ENCODE data around the gene TRPC6.

TRPC6 gene

DNA sequence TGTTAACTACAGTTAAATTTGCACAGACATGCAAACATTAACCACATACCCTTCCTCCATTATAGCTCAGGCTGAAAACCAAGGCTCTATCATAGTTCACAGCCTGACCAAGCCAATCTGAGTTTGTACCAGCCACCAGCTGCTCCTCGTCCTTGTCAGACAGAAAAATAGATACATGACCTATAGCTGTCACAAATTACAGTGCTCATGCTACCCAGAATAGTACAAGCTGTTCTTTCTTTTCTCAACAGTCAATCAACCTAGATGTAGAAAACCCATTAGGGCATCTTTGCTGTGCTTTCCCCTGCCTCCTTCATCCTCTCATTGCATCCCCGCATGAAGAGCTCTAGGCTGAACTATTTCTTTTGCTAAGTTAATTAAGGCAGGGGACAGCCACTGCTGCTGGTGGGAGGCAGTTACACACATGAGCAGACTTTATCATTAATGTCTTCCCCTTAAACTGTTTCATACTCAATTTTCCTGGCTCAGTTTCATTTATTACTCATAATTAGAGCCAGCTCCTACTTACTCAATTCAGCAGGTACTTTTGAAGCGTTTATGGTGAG is 148.3 kb downstream of the TRPC6 start:
- Histone ChIP-seq H3K9ac (ENCODE audit: low read length) (no peak overlapping the region), H3K4me2 (ENCODE audit: low read length) (no peak overlapping the region), H3K4me3 (ENCODE audit: low read depth, low read length, poor library complexity, severe bottlenecking) (no peak overlapping the region), H3F3A (ENCODE audit: insufficient read depth, low read length) (no peaks in the 10 kb centered on the region), H3K27me3 (ENCODE audit: insufficient read depth, low read length) (no peaks in the 10 kb centered on the region), H3K9me2 (ENCODE audit: low read depth, low read length) (no peaks in the 10 kb centered on the region), H3K79me2 (ENCODE audit: insufficient read depth, low read length) (no peaks in the 10 kb centered on the region), H4K20me1 (ENCODE audit: insufficient read depth, low read length) (no peaks in the 10 kb centered on the region), H3K27ac (ENCODE audit: low read depth, low read length, poor library complexity, severe bottlenecking) (no peak overlapping the region), H3K9me3 (ENCODE audit: low read length) (no peaks in the 10 kb centered on the region), H2AFZ (ENCODE audit: low read length) (no peak overlapping the region), H3K4me1 (ENCODE audit: insufficient read depth, low read length, severe bottlenecking) (no peaks in the 10 kb centered on the region), H3K36me3 (ENCODE audit: insufficient read depth, low read length) (no peaks in the 10 kb centered on the region)
- TF ChIP-seq, protein P1, sequence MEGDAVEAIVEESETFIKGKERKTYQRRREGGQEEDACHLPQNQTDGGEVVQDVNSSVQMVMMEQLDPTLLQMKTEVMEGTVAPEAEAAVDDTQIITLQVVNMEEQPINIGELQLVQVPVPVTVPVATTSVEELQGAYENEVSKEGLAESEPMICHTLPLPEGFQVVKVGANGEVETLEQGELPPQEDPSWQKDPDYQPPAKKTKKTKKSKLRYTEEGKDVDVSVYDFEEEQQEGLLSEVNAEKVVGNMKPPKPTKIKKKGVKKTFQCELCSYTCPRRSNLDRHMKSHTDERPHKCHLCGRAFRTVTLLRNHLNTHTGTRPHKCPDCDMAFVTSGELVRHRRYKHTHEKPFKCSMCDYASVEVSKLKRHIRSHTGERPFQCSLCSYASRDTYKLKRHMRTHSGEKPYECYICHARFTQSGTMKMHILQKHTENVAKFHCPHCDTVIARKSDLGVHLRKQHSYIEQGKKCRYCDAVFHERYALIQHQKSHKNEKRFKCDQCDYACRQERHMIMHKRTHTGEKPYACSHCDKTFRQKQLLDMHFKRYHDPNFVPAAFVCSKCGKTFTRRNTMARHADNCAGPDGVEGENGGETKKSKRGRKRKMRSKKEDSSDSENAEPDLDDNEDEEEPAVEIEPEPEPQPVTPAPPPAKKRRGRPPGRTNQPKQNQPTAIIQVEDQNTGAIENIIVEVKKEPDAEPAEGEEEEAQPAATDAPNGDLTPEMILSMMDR (IDR thresholded peaks at IDR 0.05; ENCODE audit: low read length), result no peak
- TF ChIP-seq EZH2 (IDR thresholded peaks at IDR 0.05; ENCODE audit: borderline replicate concordance, low read length), result no peak

DNA sequence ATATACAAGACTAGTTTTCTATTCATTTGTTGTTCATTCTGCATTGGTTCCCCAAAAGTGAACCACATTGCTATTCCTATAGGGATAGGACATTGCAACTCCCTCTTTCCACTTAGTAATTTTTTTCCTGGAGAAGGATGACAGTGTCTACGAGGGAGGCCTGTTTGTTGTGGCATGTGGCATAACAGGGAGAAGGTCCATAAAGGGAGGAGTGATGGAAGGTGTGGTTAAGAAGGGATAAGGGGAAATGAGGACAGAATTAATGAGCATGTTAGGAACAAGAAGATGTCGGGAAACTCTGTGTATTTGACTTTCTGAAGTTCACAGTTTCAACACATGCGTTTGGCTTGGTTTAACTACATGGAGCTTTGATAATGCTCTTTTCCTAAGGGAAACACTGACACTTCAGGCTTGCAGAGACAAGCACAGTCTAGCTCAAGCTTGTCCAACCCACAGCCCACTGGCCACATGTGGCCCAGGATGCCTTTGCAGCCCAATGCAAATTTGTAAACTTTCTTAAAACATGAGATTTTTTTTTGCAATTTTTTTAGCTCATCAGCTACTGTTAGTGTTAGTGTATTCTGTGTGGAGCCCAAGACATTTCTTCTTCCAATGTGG is 149.7 kb downstream of the TRPC6 start:
- H3K9me2 ChIP-seq (ENCODE audit: low read depth, low read length), result no peaks in the 10 kb centered on the region
- H3K4me2 ChIP-seq (ENCODE audit: low read length), result no peak overlapping the region
- H4K20me1 ChIP-seq (ENCODE audit: insufficient read depth, low read length), result no peaks in the 10 kb centered on the region
- H3K79me2 ChIP-seq (ENCODE audit: insufficient read depth, low read length), result no peaks in the 10 kb centered on the region
- no peak overlapping the region for H3K4me3 ChIP-seq (ENCODE audit: low read depth, low read length, poor library complexity, severe bottlenecking)
- no peaks in the 10 kb centered on the region for H3K27me3 ChIP-seq (ENCODE audit: insufficient read depth, low read length)
- H3K4me1 ChIP-seq (ENCODE audit: insufficient read depth, low read length, severe bottlenecking), result no peaks in the 10 kb centered on the region
- H3F3A ChIP-seq (ENCODE audit: insufficient read depth, low read length), result no peaks in the 10 kb centered on the region
- H2AFZ ChIP-seq (ENCODE audit: low read length), result no peak overlapping the region
- H3K9me3 ChIP-seq (ENCODE audit: low read length), result no peaks in the 10 kb centered on the region
- no peaks in the 10 kb centered on the region for H3K36me3 ChIP-seq (ENCODE audit: insufficient read depth, low read length)
- H3K9ac ChIP-seq (ENCODE audit: low read length), result no peak overlapping the region
- no peak overlapping the region for H3K27ac ChIP-seq (ENCODE audit: low read depth, low read length, poor library complexity, severe bottlenecking)
- TF ChIP-seq, protein P1 (IDR thresholded peaks at IDR 0.05; ENCODE audit: low read length), result no peak
- no peak for TF ChIP-seq EZH2 (IDR thresholded peaks at IDR 0.05; ENCODE audit: borderline replicate concordance, low read length)

DNA sequence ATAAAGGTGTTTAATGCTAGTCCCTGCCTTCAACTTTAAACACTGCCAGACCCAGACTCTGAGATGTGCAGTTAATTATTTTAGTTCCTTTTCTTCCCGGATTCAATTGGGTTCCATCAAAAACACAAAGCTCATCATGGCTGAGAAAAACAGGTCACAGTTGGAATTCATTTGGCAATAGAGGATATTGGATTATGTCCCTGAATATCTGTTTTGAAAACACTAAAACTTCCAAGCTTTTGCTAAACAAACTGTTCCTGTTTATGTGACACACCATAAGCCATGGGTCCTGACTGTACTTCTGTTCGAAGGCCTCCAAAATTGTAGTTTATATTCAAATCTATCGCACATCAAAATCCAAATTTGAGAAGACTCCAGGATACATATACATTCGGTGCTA is 150.7 kb downstream of the TRPC6 start:
- Histone ChIP-seq H3K79me2 (ENCODE audit: insufficient read depth, low read length) (no peaks in the 10 kb centered on the region), H3F3A (ENCODE audit: insufficient read depth, low read length) (no peaks in the 10 kb centered on the region)
- no peak for TF ChIP-seq EZH2 (IDR thresholded peaks at IDR 0.05; ENCODE audit: borderline replicate concordance, low read length)
- TF ChIP-seq, protein P1 (IDR thresholded peaks at IDR 0.05; ENCODE audit: low read length), result no peak

More for the DNA sequence above, 150.7 kb downstream of the TRPC6 start:
- Histone ChIP-seq H3K27me3 (ENCODE audit: insufficient read depth, low read length) (no peaks in the 10 kb centered on the region), H3K36me3 (ENCODE audit: insufficient read depth, low read length) (no peaks in the 10 kb centered on the region), H4K20me1 (ENCODE audit: insufficient read depth, low read length) (no peaks in the 10 kb centered on the region), H3K27ac (ENCODE audit: low read depth, low read length, poor library complexity, severe bottlenecking) (no peak overlapping the region), H3K4me3 (ENCODE audit: low read depth, low read length, poor library complexity, severe bottlenecking) (no peak overlapping the region), H3K4me1 (ENCODE audit: insufficient read depth, low read length, severe bottlenecking) (no peaks in the 10 kb centered on the region), H3K9me3 (ENCODE audit: low read length) (no peaks in the 10 kb centered on the region), H2AFZ (ENCODE audit: low read length) (no peak overlapping the region), H3K9ac (ENCODE audit: low read length) (no peak overlapping the region), H3K9me2 (ENCODE audit: low read depth, low read length) (no peaks in the 10 kb centered on the region), H3K4me2 (ENCODE audit: low read length) (no peak overlapping the region)

Data from OCI-LY1 (cell line).